HG03108 (cell line): ENCODE measurements around the gene SPTB.

Source experiments
- ATAC-seq: cut with Tn5 transposase; IDR thresholded peaks from one replicate; pipeline ENCODE4 v1.9.1; 2021; ENCODE audit warnings: moderate library complexity; ENCODE audit not compliant: unreplicated experiment

Gene SPTB

GRCh38 chr14:64698903-64699302, 180.8 kb downstream of the SPTB start:
- ATAC-seq = no peak

- no peak for ATAC-seq
These were observed 183.3 kb downstream of the SPTB start for GRCh38 chr14:64696355-64696857.
